GM12878 (cell line): ENCODE data around the gene BATF. TPM values are rescaled to one million over a fixed set of nuclear protein-coding genes. Genes with fewer than 3 reads are reported as not detected.

Source experiments
- BCL11A ChIP-seq: IDR thresholded peaks from 2 replicates; pipeline ENCODE4 v1.6.1; 2011; ENCODE audit warnings: low read depth, low read length
- CHD4 ChIP-seq: fragments of 200-600 bp; sonication (generic); IDR thresholded peaks from 2 replicates; pipeline ENCODE4 v1.6.1; 2016; ENCODE audit warnings: mild to moderate bottlenecking
- E2F8 ChIP-seq: fragments of 450-650 bp; IDR thresholded peaks from 2 replicates; pipeline ENCODE4 v1.6.1; 2018; ENCODE audit warnings: mild to moderate bottlenecking, low read depth, moderate library complexity; ENCODE audit not compliant: partially characterized antibody
- FOXK2 ChIP-seq: fragments of 450-650 bp; IDR thresholded peaks from 2 replicates; pipeline ENCODE4 v1.6.1; 2017; ENCODE audit warnings: mild to moderate bottlenecking, moderate library complexity
- IKZF2 ChIP-seq, 2 experiments: fragments of 450-650 bp; IDR thresholded peaks; 2 replicates each; pipeline ENCODE4 v1.6.1; 2017; ENCODE audit warnings: mild to moderate bottlenecking in 2 of 2, moderate library complexity in 2 of 2
- SPI1 ChIP-seq: IDR thresholded peaks from 2 replicates; pipeline ENCODE4 v1.6.1; 2011; ENCODE audit warnings: low read depth, mild to moderate bottlenecking, low read length, moderate library complexity, borderline replicate concordance; ENCODE audit not compliant: insufficient read depth
- SREBF1 ChIP-seq: IDR thresholded peaks from 2 replicates; pipeline ENCODE4 v1.6.1; 2012; ENCODE audit warnings: mild to moderate bottlenecking, low read length
- TBL1XR1 ChIP-seq: IDR thresholded peaks from 2 replicates; pipeline ENCODE4 v1.6.1; 2012; ENCODE audit warnings: low read depth, low read length, improper control_type of control experiment
- TCF12 ChIP-seq: IDR thresholded peaks from 2 replicates; pipeline ENCODE4 v1.6.1; 2011; ENCODE audit warnings: low read depth, mild to moderate bottlenecking, low read length
- ZNF384 ChIP-seq: IDR thresholded peaks from 2 replicates; pipeline ENCODE4 v1.6.1; 2012; ENCODE audit warnings: low read depth, mild to moderate bottlenecking, low read length, improper control_type of control experiment, borderline replicate concordance
- polyA plus RNA-seq, 11 experiments: library from polyadenylated mRNA; depleted of rRNA in 4 of 11; unstranded in 6 of 11; stranded (reverse) in 5 of 11; fragments of >200 nt; fragmentation: Nextera tagmentation in 4 of 11; fragmentation: Illumina TruSeq in 1 of 11; extraction: Ambion mirVana in 4 of 11; extraction: Trizol in 1 of 11; gene quantifications; 1 replicate in 1 of 11; 2 replicates in 10 of 11; pipeline versions ENCODE4 v1.2.1 to v1.2.3, GENCODE V29; 2011 to 2016; ENCODE audit warnings: inconsistent platforms in 2 of 11, missing spikeins in 2 of 11, low read depth in 1 of 11
- total RNA-seq, 4 experiments: library from RNA; depleted of rRNA in 3 of 4; stranded (reverse); fragments of >200 nt in 3 of 4; fragmentation: Illumina TruSeq in 1 of 4; extraction: Trizol in 1 of 4; gene quantifications; 2 replicates each; pipeline versions ENCODE4 v1.2.1 to v1.2.3, GENCODE V29; 2013 to 2021

Gene BATF
- total and polyA plus RNA-seq, 10 of the 15 experiments (the other 5 are each of a cell fraction or from before 2014, with no cell fraction given): 10.0 to 154 (median 103) TPM

GRCh38 chr14:75539561-75540478 is 17.6 kb downstream of the BATF start (continued):
- TF ChIP-seq SPI1: no peak
- TF ChIP-seq FOXK2: no peak
- no peak for TF ChIP-seq ZNF384
- TF ChIP-seq IKZF2 (IDR thresholded peaks at IDR 0.05): peak; percentile 90 to 97
- 0 out of 2 replicates have a peak, but pooled peaks have one; percentile 53 for TF ChIP-seq TCF12
- TF ChIP-seq BCL11A: 0 out of 2 replicates have a peak, but pooled peaks have one; percentile 34
- no peak for TF ChIP-seq E2F8
- 0 out of 2 replicates have a peak, but pooled peaks have one; percentile 59 for TF ChIP-seq TBL1XR1
- TF ChIP-seq CHD4: no peak
- no peak for TF ChIP-seq SREBF1
- TF ChIP-seq, all 136 proteins: peak for 49
